ENCODE data around the gene TUBA3E.
"Not testable (repeated sequence)": the region's sequence is repeated elsewhere in the genome, so short reads cannot be mapped to it uniquely, and the experiment has no call there.

The TUBA3E gene

DNA sequence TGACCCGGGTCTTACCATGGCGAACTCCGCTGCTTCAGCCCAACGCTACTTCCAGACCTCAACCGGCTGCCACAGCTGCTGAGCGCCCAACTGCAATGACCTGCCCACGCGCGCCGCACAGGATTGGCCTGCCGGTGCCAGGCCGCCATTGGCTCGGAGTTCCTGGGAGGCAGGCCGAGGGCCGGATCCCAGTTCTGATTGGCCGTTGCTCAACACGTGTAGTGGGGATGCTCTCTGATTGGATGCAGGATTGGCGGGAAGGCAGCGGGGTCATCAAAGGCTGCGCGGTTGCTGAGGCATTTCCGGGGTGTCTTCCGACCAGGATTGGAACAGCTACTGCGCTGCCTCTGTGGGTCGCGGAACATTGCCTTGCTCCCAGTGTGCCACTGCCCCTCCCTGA lies at the start of gene TUBA3E:
TUBA3E (minus strand) TSS at position 97 of the 400 bp plus-strand sequence; CDS start at position 18, 79 bp downstream.
- DNase-seq: no peak

GRCh38 chr2:130246430-130246829 lies 48.2 kb upstream of the TUBA3E start:
- DNase-seq: no peak

- DNase-seq: no peak
Measured at GRCh38 chr2:130245976-130246375, 47.7 kb upstream of the TUBA3E start.

- DNase-seq: no peak
Measured at GRCh38 chr2:130243359-130243758, 45.1 kb upstream of the TUBA3E start.

DNA sequence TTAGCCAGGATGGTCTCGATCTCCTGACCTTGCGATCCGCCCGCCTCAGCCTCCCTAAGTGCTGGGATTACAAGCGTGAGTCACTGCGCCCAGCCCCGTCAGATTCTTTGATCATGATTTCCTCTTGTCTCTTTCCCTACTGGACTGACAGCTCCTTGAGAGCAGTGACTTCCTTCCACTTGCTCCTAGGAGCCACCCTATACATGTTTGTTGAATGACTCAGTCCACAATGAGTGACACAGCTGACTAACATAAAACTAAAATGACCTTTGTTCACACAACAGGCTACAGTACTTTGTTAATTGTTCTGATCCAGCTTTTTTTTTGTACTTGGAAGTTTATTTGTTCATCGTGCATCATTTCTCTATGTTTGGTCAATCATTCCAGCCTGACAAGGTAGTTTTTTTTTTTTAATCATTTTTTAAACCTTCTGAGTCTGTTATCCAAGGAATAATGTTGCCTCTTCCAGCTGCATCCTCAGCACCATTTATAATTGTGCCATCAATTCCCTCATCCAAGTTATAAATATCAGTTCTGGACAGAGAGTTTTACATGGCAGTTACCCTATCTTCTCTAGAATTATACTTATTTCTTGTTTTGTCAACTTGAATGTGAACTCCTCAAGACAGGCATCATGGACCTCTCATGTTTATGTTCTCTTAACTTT lies 42.9 kb upstream of the TUBA3E start:
- DNase-seq: no peak

- DNase-seq: not testable (repeated sequence)
Measured at GRCh38 chr2:130239581-130239980, 41.3 kb upstream of the TUBA3E start.

DNA sequence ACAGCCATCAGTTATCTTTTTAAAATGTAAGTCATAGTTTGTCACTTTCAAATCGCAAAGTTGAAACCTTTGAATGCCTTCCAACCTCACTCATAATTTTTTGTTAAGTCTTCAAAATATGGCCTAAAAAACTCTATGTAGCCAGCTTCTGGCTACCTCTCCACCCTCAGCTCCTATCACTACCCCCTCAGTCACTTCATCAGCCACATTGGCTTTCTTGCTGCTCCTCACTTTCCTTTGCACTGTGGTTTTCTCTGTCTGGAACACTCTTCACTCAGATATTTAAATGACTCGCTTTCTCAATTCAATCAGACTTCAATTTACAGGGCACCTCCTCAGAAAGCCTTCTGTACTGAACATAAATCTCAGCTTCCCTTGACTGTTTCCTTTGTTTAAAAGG lies 34.8 kb upstream of the TUBA3E start:
- DNase-seq: not testable (repeated sequence)

- DNase-seq: no peak
Measured at GRCh38 chr2:130231656-130232055, 33.4 kb upstream of the TUBA3E start.

DNA sequence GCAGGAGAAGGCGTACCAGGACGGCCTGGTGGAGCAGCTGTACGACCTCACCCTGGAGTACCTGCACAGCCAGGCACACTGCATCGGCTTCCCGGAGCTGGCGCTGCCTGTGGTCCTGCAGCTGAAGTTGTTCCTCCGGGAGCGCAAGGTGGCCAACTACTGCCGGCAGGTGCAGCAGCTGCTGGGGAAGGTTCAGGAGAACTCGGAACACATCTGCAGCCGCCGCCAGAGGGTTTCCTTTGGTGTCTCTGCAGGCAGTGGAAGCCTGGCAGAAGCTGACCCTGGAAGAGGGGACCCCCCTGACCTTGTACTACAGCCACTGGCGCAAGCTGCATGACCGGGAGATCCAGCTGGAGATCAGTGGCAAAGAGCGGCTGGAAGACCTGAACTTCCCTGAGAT lies 32.7 kb upstream of the TUBA3E start:
- DNase-seq: not testable (repeated sequence)

GRCh38 chr2:130230376-130230775 lies 32.1 kb upstream of the TUBA3E start:
- not testable (repeated sequence) for DNase-seq

GRCh38 chr2:130229161-130229510 lies 30.9 kb upstream of the TUBA3E start:
- DNase-seq: peak in 2 of 14 donors; percentile 32 to 36

DNA sequence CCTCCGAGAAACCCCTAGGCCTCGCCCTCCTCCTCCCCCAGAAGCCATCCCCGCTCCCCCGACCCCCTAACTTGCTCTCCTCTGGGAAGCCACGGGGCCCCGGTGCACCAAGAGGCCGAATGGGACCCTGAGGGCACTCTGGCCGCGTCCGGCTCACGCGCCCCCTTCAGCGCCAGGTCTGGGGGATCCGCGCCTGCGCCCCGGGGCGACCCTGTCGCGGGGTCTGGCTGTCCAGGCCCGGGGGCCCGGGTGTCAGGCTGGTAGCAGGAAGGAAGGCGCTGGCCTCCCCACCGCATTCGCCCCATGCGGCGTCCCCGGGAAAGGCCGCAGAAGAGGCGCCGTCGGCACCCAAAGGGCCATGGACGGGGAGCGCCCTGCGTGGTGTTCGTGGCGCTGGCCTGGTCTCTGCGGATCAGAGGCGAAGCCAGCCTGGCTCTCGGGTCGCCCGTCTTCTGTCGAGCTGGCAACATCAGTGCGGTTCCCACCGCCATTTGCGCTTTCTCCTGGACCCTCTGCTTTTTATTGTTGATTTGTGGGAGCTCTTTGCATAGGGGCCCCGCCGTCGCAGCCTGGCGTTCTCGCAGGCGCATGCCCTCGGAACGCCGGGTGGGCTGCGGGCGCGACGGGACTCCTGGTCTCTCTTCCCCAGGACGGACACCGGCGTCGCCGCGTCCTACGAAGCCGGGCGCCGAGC lies 30.4 kb upstream of the TUBA3E start:
- not testable (repeated sequence) for DNase-seq

- DNase-seq: not testable (repeated sequence)
Measured at GRCh38 chr2:130228005-130228404, 29.8 kb upstream of the TUBA3E start.

- not testable (repeated sequence) for DNase-seq
Measured at GRCh38 chr2:130222523-130222922, 24.3 kb upstream of the TUBA3E start.

DNA sequence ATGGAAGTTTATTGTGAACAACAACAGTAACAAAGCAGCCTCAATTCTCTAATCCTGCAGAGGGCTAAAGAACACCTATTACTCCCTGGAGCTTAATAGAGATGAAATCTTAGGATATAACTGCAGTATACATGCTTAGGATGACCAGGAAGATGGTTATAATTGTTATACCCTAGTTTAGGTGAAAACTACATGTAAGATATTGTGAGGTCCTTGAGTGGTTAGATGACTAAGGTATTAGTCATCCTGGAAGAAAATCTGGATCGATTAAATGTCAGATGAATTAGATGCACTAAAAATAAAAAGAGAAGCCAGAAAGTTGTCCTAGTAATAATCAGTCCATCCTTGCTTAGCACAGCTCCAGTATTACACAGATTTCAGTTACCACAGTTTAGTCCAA lies 22.3 kb upstream of the TUBA3E start:
- DNase-seq: not testable (repeated sequence)

- DNase-seq: not testable (repeated sequence)
Measured at GRCh38 chr2:130219147-130219546, 20.9 kb upstream of the TUBA3E start.

- not testable (repeated sequence) for DNase-seq
Measured at GRCh38 chr2:130207051-130207450, 8.8 kb upstream of the TUBA3E start.

GRCh38 chr2:130203150-130203549 lies 4.9 kb upstream of the TUBA3E start:
- not testable (repeated sequence) for DNase-seq

- DNase-seq: not testable (repeated sequence)
Measured at GRCh38 chr2:130202518-130202917, 4.3 kb upstream of the TUBA3E start.

- DNase-seq: not testable (repeated sequence)
Measured at GRCh38 chr2:130196052-130196451, 2.2 kb downstream of the TUBA3E start.

DNA sequence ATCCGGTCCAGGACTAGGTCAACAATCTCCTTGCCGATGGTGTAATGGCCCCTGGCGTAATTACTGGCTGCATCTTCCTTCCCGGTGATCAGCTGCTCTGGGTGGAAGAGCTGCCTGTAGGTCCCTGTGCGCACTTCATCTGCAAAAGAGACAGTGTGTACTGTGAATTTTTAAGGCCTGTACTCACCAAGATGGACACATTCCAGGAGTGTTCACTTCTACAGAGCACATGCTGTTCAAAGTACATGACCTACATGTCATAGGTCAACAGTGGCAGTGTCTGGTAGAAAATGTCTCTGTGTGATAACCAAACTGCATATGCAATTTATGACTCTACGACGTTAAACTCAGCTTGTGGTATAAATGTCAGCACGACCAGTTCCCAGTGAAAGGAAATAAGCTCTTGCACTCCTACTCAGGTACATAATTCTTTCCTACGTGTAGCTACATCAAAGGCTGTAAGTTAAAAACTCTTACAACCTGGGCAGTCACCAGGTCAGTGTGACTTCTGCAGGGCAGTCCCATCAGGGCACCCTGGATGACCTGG lies 3.1 kb downstream of the TUBA3E start:
- not testable (repeated sequence) for DNase-seq

DNA sequence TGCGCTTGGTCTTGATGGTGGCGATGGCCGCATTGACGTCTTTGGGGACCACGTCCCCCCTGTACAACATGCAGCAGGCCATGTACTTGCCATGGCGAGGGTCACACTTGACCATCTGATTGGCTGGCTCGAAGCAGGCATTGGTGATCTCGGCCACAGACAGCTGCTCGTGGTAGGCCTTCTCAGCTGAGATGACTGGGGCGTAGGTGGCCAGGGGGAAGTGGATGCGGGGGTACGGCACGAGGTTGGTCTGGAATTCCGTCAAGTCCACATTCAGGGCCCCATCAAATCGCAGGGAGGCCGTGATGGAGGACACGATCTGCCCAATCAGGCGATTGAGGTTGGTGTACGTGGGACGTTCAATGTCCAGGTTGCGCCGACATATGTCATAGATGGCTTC lies 4.4 kb downstream of the TUBA3E start:
- DNase-seq: not testable (repeated sequence)

GRCh38 chr2:130192451-130192850 lies 5.8 kb downstream of the TUBA3E start:
- not testable (repeated sequence) for DNase-seq

GRCh38 chr2:130191319-130191718 lies 6.9 kb downstream of the TUBA3E start:
- DNase-seq: not testable (repeated sequence)
